ENCODE data around the gene ATF6B.

DNA sequence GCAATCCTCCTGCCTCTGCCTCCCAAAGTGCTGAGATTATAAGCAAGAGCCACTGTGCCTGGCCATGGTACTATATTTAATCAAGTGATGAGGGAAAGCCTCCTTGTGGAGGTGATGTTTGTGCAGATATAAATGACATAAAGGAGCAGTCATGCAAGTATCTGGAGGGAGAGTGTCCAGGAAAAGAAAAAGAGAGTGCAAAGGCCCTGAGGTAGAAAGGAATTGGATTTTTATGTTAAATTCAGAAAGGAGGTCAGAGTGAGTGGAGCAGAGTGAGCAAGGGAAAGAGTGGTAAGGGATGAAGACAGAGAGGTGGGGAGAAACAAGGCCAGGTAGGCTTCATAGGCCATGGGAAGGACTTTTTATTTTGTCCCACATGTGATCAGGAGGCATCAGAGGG lies 9.4 kb upstream of the ATF6B start:
- TF ChIP-seq EZH2 (IDR thresholded peaks at IDR 0.05; ENCODE audit: insufficient read depth, poor library complexity, severe bottlenecking) (no peak), EZH2phosphoT487 (IDR thresholded peaks at IDR 0.05; ENCODE audit: insufficient read depth, low read depth) (no peak)

Measured in GM23248 (cell line).